Transverse colon (tissue), 4 donors: ENCODE results near the gene DCPS. TPM values are rescaled to one million over a fixed set of nuclear protein-coding genes. Genes with fewer than 3 reads are reported as not detected.
A peak's percentile ranks its signal among the peaks of the same experiment; 100 is the strongest.
"Not testable (repeated sequence)": the region's sequence is repeated elsewhere in the genome, so short reads cannot be mapped to it uniquely, and the experiment has no call there.

Experiments used
- DNase-seq: peaks from one replicate; pipeline ENCODE4 v3.0.0-alpha.2; 2019
- H3K27ac ChIP-seq, 4 donors: fragments of 200-600 bp; sonication (generic); 2 replicates each; pipeline ENCODE4 v1.5.1; 2016 to 2018; ENCODE audit warnings: inconsistent platforms in 4 of 4
- H3K27me3 ChIP-seq: fragments of 200-600 bp; sonication (generic); 2 replicates; pipeline ENCODE4 v1.5.1; 2017; ENCODE audit warnings: inconsistent platforms
- H3K36me3 ChIP-seq, 4 donors: fragments of 200-600 bp; sonication (generic); 2 replicates each; pipeline ENCODE4 v1.5.1; 2017 to 2019; ENCODE audit warnings: inconsistent platforms in 4 of 4
- H3K4me1 ChIP-seq, 4 donors: fragments of 200-600 bp; sonication (generic); 2 replicates each; pipeline ENCODE4 v1.5.1; 2017 to 2020; ENCODE audit warnings: inconsistent platforms in 4 of 4
- H3K4me3 ChIP-seq, 4 donors: fragments of 200-600 bp; sonication (generic); 1 replicate in 1 of 4; 2 replicates in 3 of 4; pipeline versions ENCODE4 v1.5.1 to v1.6.1; 2017 to 2019; ENCODE audit warnings: inconsistent platforms in 4 of 4
- H3K9me3 ChIP-seq, 2 donors: fragments of 200-600 bp; sonication (generic); 2 replicates each; pipeline ENCODE4 v1.5.1; 2017 to 2019; ENCODE audit warnings: inconsistent platforms in 2 of 2
- EP300 ChIP-seq: sonication (generic); formaldehyde crosslinking; IDR thresholded peaks from one replicate; pipeline ENCODE4 v1.6.1; 2017; ENCODE audit warnings: antibody characterized with exemption, low read depth
- POLR2A ChIP-seq: fragments of 450-650 bp; IDR thresholded peaks from one replicate; pipeline ENCODE4 v1.6.1; 2016; ENCODE audit warnings: antibody characterized with exemption, mild to moderate bottlenecking, moderate library complexity
- POLR2AphosphoS5 ChIP-seq, 3 donors: sonication (generic); formaldehyde crosslinking; IDR thresholded peaks; one replicate each; pipeline ENCODE4 v1.6.1; 2016; ENCODE audit warnings: antibody characterized with exemption in 3 of 3
- WGBS, 2 donors: methylation state at CpG; one replicate each; pipeline ENCODE4 v1.1.5; 2018; ENCODE audit warnings: low coverage in 1 of 2; 5-methylcytosine and 5-hydroxymethylcytosine counted together
- in situ Hi-C, 4 donors: fragments of 200-750 bp; cut with MboI; loops; one replicate each; pipeline versions ENCODE4 v1.15.0 to v1.15.1; 2017; ENCODE audit warnings: low sequenced_read_pairs in 3 of 4, low pct_ligation_motif_present in 1 of 4, low pct_unique_long_range_greater_than_20kb in 1 of 4
- intact Hi-C: fragments of 100-400 bp; cut with DNase I; formaldehyde crosslinking; loops from one replicate; pipeline ENCODE4 v1.15.1; 2023; ENCODE audit warnings: low total_unique reads
- total RNA-seq, 4 donors: library from RNA; depleted of rRNA; stranded (reverse); fragments of >200 nt; gene quantifications; one replicate each; pipeline ENCODE4 v1.1.0, GENCODE V29; 2016
- TF ChIP-seq, protein P1 (sequence below), 5 experiments: fragments of 200-600 bp in 3 of 5; fragments of 450-650 bp in 2 of 5; sonication (generic) in 3 of 5; IDR thresholded peaks; 1 replicate in 2 of 5; 2 replicates in 3 of 5; pipeline ENCODE4 v1.5.1; 2016 to 2017; ENCODE audit warnings: antibody characterized with exemption in 5 of 5, inconsistent platforms in 3 of 5, mild to moderate bottlenecking in 2 of 5, moderate library complexity in 1 of 5

The DCPS gene
- total RNA-seq, 4 donors from 2014 or later = 0.40 to 13.7 (median 11.3) TPM

- H3K27ac ChIP-seq = peak overlapping the region in 1 of 4 donors; percentile 50
- no peak overlapping the region for H3K4me3 ChIP-seq
- no peak for DNase-seq
- H3K4me1 ChIP-seq = peaks cover 4 to 41% (median 20%) of the 10 kb centered on the region in 4 donors
- no peaks in the 10 kb centered on the region for H3K9me3 ChIP-seq
- no peaks in the 10 kb centered on the region for H3K36me3 ChIP-seq
- no peaks in the 10 kb centered on the region for H3K27me3 ChIP-seq
- TF ChIP-seq POLR2A (no peak), EP300 (no peak)
- TF ChIP-seq, protein P1, sequence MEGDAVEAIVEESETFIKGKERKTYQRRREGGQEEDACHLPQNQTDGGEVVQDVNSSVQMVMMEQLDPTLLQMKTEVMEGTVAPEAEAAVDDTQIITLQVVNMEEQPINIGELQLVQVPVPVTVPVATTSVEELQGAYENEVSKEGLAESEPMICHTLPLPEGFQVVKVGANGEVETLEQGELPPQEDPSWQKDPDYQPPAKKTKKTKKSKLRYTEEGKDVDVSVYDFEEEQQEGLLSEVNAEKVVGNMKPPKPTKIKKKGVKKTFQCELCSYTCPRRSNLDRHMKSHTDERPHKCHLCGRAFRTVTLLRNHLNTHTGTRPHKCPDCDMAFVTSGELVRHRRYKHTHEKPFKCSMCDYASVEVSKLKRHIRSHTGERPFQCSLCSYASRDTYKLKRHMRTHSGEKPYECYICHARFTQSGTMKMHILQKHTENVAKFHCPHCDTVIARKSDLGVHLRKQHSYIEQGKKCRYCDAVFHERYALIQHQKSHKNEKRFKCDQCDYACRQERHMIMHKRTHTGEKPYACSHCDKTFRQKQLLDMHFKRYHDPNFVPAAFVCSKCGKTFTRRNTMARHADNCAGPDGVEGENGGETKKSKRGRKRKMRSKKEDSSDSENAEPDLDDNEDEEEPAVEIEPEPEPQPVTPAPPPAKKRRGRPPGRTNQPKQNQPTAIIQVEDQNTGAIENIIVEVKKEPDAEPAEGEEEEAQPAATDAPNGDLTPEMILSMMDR (IDR thresholded peaks at IDR 0.05) = no peak
- intact Hi-C loops = no loop called here
- in situ Hi-C loops = loop anchor here in 2 of 4 donors (25.0 kb wide), 2 partner anchors 104 to 179 kb away; no protein-coding TSS in a partner anchor
- 84 to 94% methylated on average over 3 to 4 of the region's 4 CpGs for WGBS, 2 donors
Observed at GRCh38 chr11:126308271-126308671, 4.4 kb downstream of the DCPS start.

GRCh38 chr11:126308771-126309170, 4.9 kb downstream of the DCPS start:
- H3K9me3 ChIP-seq, H3K4me3 ChIP-seq, H3K27me3 ChIP-seq, intact Hi-C loops, DNase-seq, H3K36me3 ChIP-seq: not testable (repeated sequence)
- Histone ChIP-seq H3K4me1 (peaks cover 4 to 36% (median 18%) of the 10 kb centered on the region in 4 donors), H3K27ac (peak overlapping the region in 1 of 4 donors; percentile 50)
- 83 to 92% methylated on average over 3 to 4 of the region's 4 CpGs for WGBS, 2 donors
- in situ Hi-C loops = loop anchor here in 2 of 4 donors (25.0 kb wide), 2 partner anchors 104 to 179 kb away; no protein-coding TSS in a partner anchor

- intact Hi-C loops = loop anchor here (2.0 to 10.0 kb wide), 3 partner anchors 46 to 172 kb away; no protein-coding TSS in a partner anchor
Observed at GRCh38 chr11:126310200-126310991, 6.5 kb downstream of the DCPS start.

GRCh38 chr11:126310992-126311310, 7.1 kb downstream of the DCPS start:
- in situ Hi-C loops (loop anchor here in 3 of 4 donors (10.0 to 25.0 kb wide), 4 partner anchors 101 to 176 kb away; no protein-coding TSS in a partner anchor), intact Hi-C loops (loop anchor here (2.0 to 10.0 kb wide), 3 partner anchors 46 to 171 kb away; no protein-coding TSS in a partner anchor)
- peak overlapping the region in 1 of 4 donors; percentile 5 for H3K27ac ChIP-seq

More at GRCh38 chr11:126310200-126310991, 6.5 kb downstream of the DCPS start:
- TF ChIP-seq, protein P1 (IDR thresholded peaks at IDR 0.05) = peak; percentile 76 to 90 (median 84)
- no peak for TF ChIP-seq POLR2AphosphoS5 (IDR thresholded peaks at IDR 0.05)
- Histone ChIP-seq H3K4me1 (peaks cover 0 to 28% (median 9%) of the 10 kb centered on the region in 4 donors), H3K27ac (no peak overlapping the region), H3K27me3 (no peaks in the 10 kb centered on the region), H3K4me3 (no peak overlapping the region), H3K36me3 (no peaks in the 10 kb centered on the region), H3K9me3 (no peaks in the 10 kb centered on the region)
- 70 to 82% methylated on average over 6 to 12 of the region's 12 CpGs for WGBS, 2 donors
- in situ Hi-C loops = loop anchor here in 3 of 4 donors (10.0 to 25.0 kb wide), 4 partner anchors 102 to 177 kb away; no protein-coding TSS in a partner anchor
- DNase-seq = peak; percentile 79

More at GRCh38 chr11:126310992-126311310, 7.1 kb downstream of the DCPS start:
- TF ChIP-seq POLR2AphosphoS5 (IDR thresholded peaks at IDR 0.05) (no peak), POLR2A (no peak), EP300 (no peak)
- TF ChIP-seq, protein P1 (IDR thresholded peaks at IDR 0.05) = no peak
- Histone ChIP-seq H3K4me1 (peaks cover 0 to 24% (median 9%) of the 10 kb centered on the region in 4 donors), H3K27me3 (no peaks in the 10 kb centered on the region), H3K36me3 (no peaks in the 10 kb centered on the region), H3K4me3 (no peak overlapping the region), H3K9me3 (no peaks in the 10 kb centered on the region)
- 75% methylated on average over 6 of the region's 6 CpGs; no CpG with 5 or more reads in 1 of the 2 donors for WGBS, 2 donors
- no peak for DNase-seq
